Left renal cortex interstitium (tissue), 4 donors: Measurements from ENCODE around the gene RPL12. TPM values are rescaled to one million over a fixed set of nuclear protein-coding genes. Genes with fewer than 3 reads are reported as not detected.
"Not testable (repeated sequence)": the region's sequence is repeated elsewhere in the genome, so short reads cannot be mapped to it uniquely, and the experiment has no call there.

Experiments
- DNase-seq, 4 donors: peaks; one replicate each; pipeline ENCODE4 v3.0.0-alpha.2; 2013; ENCODE audit warnings: low read depth in 4 of 4, low spot score in 2 of 4, missing footprints in 1 of 4
- polyA plus RNA-seq, 4 donors: library from polyadenylated mRNA; unstranded; fragments of 120-200 nt; gene quantifications; one replicate each; pipeline ENCODE4 v1.2.1, GENCODE V29; 2013; ENCODE audit not compliant: insufficient read length in 4 of 4

RPL12 gene
- polyA plus RNA-seq, 4 donors, result 1,443 to 1,801 (median 1,637) TPM

- no peak for DNase-seq
Observed at GRCh38 chr9:127473501-127473900, 22.3 kb upstream of the RPL12 start.

- no peak for DNase-seq
Observed at GRCh38 chr9:127470662-127471061, 19.5 kb upstream of the RPL12 start.

- no peak for DNase-seq
Observed at GRCh38 chr9:127467621-127468020, 16.4 kb upstream of the RPL12 start.

GRCh38 chr9:127466407-127466917 lies 15.3 kb upstream of the RPL12 start:
- not testable (repeated sequence) for DNase-seq

GRCh38 chr9:127463911-127464310 lies 12.7 kb upstream of the RPL12 start:
- DNase-seq, result no peak

GRCh38 chr9:127463382-127463781 lies 12.2 kb upstream of the RPL12 start:
- no peak for DNase-seq

- no peak for DNase-seq
Observed at GRCh38 chr9:127458921-127459320, 7.7 kb upstream of the RPL12 start.

GRCh38 chr9:127457191-127457878 lies 6.1 kb upstream of the RPL12 start:
- no peak for DNase-seq

- no peak for DNase-seq
Observed at GRCh38 chr9:127455324-127455992, 4.3 kb upstream of the RPL12 start.

GRCh38 chr9:127452691-127453090 lies 1.5 kb upstream of the RPL12 start:
- DNase-seq, result no peak

GRCh38 chr9:127451858-127452656 lies 851 bp upstream of the RPL12 start:
- no peak for DNase-seq

- no peak for DNase-seq
Observed at GRCh38 chr9:127451608-127451857, 327 bp upstream of the RPL12 start.

GRCh38 chr9:127450243-127450760 lies 904 bp downstream of the RPL12 start:
- DNase-seq, result no peak

- no peak for DNase-seq
Observed at GRCh38 chr9:127449332-127449966, 1.8 kb downstream of the RPL12 start.

- DNase-seq, result no peak
Observed at GRCh38 chr9:127448112-127448805, 2.9 kb downstream of the RPL12 start.

- DNase-seq, result no peak
Observed at GRCh38 chr9:127447416-127448111, 3.6 kb downstream of the RPL12 start.

GRCh38 chr9:127446713-127447415 lies 4.3 kb downstream of the RPL12 start:
- no peak for DNase-seq

- DNase-seq, result no peak
Observed at GRCh38 chr9:127445851-127446712, 5.1 kb downstream of the RPL12 start.
